Stimulated activated CD8-positive, alpha-beta memory T cell treated with anti-CD3 and anti-CD28 coated beads, Interleukin-15, amount 100 ng/mL, for 4 hours (primary cell): ENCODE data around the gene IQSEC1.

Experiments used
- DNase-seq, 2 donors: peaks; one replicate each; pipeline ENCODE4 v3.0.0-alpha.2; 2020; ENCODE audit warnings: low read depth in 2 of 2

IQSEC1 gene

GRCh38 chr3:13068269-13069010 is 4.8 kb downstream of the IQSEC1 start:
- DNase-seq: no peak

- DNase-seq: no peak
Observed at GRCh38 chr3:13067778-13068177, 5.5 kb downstream of the IQSEC1 start.

- DNase-seq: no peak
Observed at GRCh38 chr3:13066834-13067233, 6.4 kb downstream of the IQSEC1 start.

- DNase-seq: no peak
Observed at GRCh38 chr3:13066236-13066635, 7.0 kb downstream of the IQSEC1 start.

GRCh38 chr3:13065727-13066126 is 7.5 kb downstream of the IQSEC1 start:
- no peak for DNase-seq

GRCh38 chr3:13064964-13065363 is 8.3 kb downstream of the IQSEC1 start:
- DNase-seq: no peak

- DNase-seq: no peak
Observed at GRCh38 chr3:13064159-13064868, 8.9 kb downstream of the IQSEC1 start.

GRCh38 chr3:13063225-13063624 is 10.0 kb downstream of the IQSEC1 start:
- DNase-seq: no peak

GRCh38 chr3:13062647-13063046 is 10.6 kb downstream of the IQSEC1 start:
- DNase-seq: no peak

GRCh38 chr3:13060341-13060910 is 12.8 kb downstream of the IQSEC1 start:
- DNase-seq: no peak

GRCh38 chr3:13058346-13059120 is 14.7 kb downstream of the IQSEC1 start:
- DNase-seq: no peak

GRCh38 chr3:13057282-13058040 is 15.8 kb downstream of the IQSEC1 start:
- no peak for DNase-seq

- no peak for DNase-seq
Observed at GRCh38 chr3:13055634-13056033, 17.6 kb downstream of the IQSEC1 start.

GRCh38 chr3:13054341-13055285 is 18.6 kb downstream of the IQSEC1 start:
- DNase-seq: no peak

- DNase-seq: no peak
Observed at GRCh38 chr3:13053893-13054292, 19.3 kb downstream of the IQSEC1 start.

- no peak for DNase-seq
Observed at GRCh38 chr3:13053420-13053819, 19.8 kb downstream of the IQSEC1 start.

GRCh38 chr3:13052191-13052820 is 20.9 kb downstream of the IQSEC1 start:
- DNase-seq: no peak

GRCh38 chr3:13051581-13051980 is 21.6 kb downstream of the IQSEC1 start:
- no peak for DNase-seq

- no peak for DNase-seq
Observed at GRCh38 chr3:13051066-13051465, 22.2 kb downstream of the IQSEC1 start.

- no peak for DNase-seq
Observed at GRCh38 chr3:13050446-13050845, 22.8 kb downstream of the IQSEC1 start.
